NCI-H748 treated with DMSO at 0.1 percent for 48 hours (cell line): ENCODE results near the gene ABCC6.
"Not testable (repeated sequence)": the region's sequence is repeated elsewhere in the genome, so short reads cannot be mapped to it uniquely, and the experiment has no call there.

Source experiments
- DNase-seq: peaks from one replicate; lab custom pipeline; 2025; lab: John Stamatoyannopoulos, UW

Gene ABCC6

DNA sequence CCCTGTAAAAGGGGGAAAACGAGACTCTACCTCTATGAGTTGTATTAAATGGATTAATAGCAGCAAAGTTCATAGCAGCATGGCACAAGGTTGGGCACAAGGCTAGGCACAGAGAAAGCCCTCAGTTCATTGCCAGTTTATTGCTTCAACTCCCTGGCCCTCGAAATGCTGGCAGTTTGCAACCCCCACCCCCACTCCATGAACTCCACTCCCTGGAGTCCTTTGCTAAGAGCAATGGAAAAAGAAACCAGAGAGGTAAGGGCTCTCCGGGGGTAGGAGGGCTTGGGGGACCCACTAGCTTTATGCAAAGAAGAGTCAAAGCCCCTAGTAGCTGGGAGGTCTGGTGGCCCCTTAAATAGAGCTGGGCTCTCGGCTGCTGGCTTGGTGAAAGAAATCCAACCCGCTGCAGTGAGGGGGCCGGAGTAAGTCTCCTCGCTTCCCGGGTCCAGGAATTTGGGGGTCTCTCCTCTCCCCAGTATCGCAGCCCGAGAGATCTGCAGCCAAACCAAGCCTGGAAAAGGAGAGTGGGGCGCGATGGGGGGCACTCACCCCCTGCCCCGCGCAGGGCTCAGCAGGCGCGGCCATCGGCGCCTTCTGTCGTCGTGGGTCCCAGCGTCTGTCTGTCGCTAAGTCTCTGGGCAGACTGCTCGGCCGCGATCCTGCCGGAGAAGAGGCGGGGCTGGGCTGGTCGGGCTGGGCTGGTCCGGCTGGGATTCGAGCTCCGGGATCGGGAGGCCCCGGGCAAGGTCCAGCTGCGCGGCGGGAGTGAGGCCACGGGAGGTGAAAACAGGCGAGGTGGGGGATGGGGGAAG, at the start of gene ABCC6:
ABCC6 (minus strand) TSS at position 645 of the 812 bp plus-strand sequence; CDS start at position 585, 60 bp downstream.
- DNase-seq: not testable (repeated sequence)

DNA sequence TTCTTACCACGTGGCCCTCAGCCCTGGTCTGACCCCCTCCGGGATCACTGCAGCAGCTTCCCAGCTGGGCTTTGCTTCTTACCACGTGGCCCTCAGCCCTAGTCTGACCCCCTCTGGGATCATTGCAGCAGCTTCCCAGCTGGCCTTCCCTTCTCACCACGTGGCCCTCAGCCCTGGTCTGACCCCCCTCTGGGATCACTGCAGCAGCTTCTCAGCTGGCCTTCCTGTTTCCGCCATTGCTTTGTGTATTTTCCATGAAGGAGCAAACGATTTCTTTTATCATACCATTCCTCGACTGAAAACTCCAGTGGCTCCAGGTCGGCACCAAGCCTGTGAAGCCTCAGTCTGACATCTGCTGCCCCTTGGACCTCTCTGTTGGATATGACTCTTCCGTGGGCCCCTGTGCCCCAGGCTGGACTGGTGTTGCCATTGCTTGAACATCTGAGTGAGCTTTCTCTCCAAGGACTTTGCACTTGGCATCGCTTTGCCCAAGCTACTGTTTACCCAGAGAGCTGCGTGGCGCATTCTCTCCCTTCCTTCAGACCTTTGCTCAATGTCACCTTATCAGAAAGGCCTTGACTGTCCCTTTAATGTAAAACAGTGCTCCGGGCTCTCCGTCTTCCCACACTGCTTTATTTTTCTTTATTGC, 49.4 kb upstream of the ABCC6 start:
- DNase-seq: not testable (repeated sequence)

DNA sequence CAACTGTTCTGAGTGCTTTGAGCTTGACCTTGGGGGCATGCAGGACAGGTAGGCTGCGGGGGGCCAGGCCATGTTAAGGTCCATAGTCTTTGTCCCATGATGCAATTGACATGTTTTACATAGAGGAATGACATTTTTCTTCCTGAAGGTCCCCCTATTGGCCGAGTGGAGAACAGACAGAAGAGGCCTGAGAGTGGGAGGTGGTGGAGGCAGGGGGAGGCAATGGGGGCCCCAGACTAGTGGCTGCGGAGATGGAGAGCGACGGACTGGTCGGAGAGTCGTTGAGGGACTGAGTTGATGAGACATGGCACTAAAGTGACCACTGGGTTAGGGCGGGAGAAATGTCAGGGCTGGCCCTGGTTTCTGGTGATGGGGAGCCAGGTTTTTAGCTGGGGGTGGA, 48.4 kb upstream of the ABCC6 start:
- not testable (repeated sequence) for DNase-seq

DNA sequence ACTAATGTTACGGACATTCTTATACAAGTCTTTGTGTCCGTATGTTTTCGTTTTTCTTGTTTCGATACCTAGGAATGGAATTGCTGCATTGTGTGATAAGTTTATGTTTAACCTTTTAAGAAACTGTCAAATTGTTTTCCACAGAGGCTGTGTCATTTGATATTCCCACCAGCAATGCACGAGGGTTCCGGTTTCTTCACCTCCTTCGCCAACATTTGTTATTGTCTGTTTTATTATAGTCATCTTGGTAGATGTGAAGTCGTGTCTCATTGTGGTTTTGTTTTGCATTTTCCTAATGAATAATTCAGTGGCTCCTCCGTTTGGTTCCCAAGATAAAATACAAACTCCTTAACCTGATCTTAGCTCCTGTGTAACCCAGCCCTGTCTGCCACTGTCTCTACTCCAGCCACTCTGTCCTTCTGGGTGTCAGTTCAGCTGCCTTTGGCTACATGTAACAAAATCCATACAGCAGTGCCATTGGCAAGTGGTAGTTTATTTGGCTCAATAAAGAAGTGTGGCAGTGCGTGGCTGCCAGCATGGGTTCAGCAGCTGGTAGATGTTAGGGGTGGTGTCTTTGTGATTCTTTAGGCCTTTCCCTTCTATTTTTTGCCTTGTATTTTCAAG, 45.0 kb upstream of the ABCC6 start:
- DNase-seq: not testable (repeated sequence)

DNA sequence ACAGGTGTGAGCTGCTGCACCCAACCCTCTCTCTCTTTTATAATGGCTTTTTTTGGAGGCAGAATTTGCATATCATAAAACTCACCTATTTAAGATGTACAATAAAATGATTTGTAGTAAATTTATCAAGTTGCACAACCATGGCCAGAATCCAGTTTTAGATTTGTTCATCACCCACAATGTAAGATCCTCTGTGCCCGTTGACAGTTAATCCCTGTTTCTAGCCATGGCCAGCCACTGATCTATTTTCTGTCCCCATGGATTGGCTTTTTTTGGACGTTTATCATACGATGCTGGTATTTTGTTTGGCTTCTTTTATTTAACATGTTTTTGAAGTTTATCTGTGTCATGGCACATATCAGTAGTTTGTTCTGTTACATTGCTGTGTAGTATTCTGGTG, 44.4 kb upstream of the ABCC6 start:
- not testable (repeated sequence) for DNase-seq

DNA sequence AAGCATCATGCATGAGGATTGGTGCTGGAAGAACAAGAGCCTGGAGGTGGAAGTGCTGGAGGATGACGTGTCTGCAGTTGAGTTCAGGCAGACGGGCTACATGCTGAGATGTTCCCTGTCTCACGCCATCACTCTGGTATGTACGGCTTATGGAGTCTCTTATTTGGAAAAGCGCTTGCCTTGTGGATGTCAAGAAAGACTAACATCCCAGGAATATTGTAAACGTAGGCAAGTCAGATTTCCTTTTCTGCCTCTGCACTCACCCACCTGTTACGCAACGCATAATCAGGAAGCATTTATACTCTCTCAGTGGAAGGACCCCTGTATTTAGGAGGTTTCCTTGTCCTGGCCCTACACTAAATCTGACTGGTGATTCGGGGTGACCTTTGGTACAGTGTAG, 41.8 kb upstream of the ABCC6 start:
- not testable (repeated sequence) for DNase-seq

DNA sequence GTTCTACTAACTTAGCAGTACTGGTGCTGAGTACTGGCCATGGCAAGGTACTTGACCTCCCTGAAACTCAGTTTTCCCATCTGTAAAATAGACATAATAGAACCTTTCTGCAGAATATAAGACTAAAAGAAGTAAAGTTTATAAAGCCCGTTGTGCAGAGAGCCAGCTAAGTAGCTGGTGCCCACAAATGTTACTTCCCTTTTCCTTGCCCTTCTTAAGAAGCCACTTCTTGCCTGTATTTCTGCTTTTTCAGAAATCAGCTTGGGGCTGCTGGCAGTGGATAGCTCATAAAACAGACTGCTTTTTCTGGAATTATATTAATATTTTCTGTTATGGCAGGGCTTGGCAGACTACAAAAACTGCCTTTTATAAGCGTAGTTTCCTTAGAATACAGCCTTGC, 40.7 kb upstream of the ABCC6 start:
- not testable (repeated sequence) for DNase-seq

DNA sequence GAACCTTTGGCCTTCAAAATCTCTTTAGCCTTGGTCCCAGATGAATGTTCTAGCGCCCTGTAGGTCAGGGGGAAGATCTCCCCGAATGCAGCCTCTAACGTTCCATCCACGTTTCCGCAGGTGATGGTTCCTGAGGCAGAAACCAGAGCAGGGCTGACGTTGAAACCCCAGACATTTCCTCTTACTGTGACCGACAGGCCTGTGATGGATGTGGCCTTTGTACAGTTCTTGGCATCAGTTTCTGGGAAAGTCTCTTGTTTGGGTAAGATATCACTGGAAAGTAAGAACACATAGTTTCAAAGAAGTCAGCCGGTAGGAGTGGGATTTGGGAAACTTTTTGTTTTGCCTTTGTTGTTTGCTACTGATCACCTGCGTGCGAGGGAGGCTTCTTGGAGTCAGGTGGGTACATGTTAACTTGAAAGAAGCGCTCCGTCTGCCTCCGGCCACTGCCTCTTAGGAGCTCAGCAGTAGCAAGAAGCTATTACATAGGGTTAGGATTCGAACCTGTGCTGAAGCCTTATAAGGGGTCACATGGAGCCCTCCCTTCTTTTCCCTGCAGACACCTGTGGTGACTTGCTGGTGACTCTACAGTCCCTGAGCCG, 39.8 kb upstream of the ABCC6 start:
- DNase-seq: not testable (repeated sequence)

DNA sequence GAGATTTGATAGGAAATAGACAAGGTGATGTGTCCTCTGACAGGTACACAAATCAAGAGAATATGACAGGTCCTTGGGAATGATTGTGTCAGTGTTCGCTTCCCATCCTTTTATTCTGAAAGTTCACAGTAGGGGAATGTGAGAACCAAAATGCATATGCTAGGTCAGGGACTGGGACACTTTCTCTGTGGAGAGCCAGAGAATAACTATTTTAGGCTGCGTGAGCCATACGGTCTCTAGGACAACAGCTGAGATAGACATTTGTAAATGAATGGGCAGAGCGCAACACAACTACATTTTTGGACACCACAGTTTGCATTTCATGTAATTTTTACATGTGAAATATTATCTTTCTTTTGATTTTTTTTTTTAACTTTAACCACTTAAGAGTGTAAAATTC, 36.7 kb upstream of the ABCC6 start:
- not testable (repeated sequence) for DNase-seq

DNA sequence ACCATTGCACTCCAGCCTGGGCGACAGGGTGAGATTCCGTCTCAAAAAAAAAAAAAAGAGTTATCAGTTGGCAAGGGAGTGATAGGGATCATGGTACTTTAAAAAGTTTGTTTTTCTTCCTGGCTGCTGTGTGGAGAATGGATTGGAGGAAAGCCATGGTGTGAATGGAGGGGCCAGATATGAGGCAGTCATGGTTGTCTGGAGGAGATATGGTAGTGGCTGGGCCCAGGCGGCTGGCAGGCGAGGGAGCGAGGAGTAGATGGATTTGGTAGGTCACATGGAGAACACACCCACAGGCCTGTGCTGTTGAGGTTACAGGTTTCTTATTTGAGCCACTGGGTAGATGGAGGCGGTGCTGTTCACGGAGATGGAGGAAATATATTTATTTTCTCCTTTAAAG, 35.5 kb upstream of the ABCC6 start:
- DNase-seq: not testable (repeated sequence)

DNA sequence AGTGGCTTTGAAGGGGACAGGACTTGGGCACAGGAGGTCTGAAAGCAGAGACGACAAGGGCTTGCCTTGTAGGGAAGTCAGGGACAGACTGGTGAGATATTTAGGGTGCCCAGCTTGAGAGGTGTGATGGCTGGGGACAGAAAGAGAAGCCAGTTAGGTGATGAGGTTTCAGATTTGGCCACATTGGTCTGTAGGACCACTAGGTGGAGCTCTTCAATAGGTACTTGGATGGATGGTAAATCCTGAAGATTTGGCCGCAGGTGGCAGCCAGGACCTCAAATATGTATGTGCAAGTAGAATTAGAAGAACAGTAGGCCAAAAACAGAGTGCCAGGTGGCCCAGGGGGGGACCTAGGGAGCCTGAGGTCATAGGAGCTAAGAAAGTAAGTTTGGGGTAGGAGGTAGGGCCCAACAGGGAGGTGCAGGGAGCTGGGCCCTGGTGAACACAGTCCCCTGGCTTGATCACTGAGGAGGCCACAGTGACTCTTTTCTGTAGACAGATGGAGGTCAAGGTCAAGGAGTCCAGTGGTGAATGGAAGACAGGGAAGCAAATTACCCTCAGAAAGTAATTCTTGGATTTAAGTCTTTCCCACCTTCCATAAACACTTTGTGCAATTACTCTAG, 34.1 kb upstream of the ABCC6 start:
- DNase-seq: not testable (repeated sequence)

DNA sequence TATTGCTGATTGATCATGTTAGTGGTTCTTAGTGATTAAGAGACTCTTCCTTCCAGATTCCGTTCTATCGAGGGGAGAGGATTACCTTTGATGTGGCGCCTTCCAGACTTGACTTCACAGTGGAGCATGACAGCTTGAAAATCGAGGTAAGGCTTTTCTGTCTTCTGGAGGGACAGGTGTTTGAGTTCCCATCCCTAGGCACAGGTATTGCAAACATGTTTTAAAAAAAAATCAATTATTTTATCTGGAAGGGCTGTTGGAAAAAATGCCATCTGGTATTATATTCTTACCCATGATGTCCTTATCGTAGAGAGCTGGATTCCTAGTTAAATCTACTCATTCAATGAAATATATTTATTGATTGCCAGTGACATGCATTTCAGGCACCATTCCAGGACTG, 29.1 kb upstream of the ABCC6 start:
- not testable (repeated sequence) for DNase-seq

DNA sequence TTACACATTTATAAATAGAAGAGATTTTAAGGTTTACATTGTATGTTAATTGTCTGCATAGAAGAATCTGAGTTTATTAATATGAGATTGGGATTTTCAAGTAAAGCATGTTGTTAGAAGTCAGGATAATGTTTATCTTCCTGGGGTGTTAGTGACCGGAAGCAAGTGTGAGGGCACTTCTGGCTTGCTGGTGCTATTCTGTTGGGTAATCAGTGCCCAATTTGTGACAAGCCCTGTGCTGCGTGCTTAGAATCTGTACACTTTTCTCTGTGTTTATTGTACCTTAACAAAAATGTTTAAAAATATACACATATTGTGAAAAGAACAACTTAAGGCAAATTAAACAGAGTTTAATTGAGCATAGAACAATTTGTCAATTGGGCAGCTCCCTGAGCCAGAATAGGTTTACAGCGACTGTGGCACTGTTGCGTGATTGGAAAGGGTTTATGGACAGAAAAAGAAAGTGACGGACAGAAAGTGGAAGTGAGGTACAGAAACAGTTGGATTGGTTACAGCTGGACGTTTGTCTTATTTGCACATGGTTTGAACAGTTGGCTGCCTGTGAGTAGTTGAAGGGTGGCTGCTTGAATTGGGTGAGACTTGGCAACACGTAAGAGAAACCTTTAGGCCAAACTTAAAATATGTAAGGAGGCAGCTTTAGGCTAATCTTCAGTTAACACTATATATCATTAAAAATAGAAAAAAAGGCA, 26.5 kb upstream of the ABCC6 start:
- not testable (repeated sequence) for DNase-seq

DNA sequence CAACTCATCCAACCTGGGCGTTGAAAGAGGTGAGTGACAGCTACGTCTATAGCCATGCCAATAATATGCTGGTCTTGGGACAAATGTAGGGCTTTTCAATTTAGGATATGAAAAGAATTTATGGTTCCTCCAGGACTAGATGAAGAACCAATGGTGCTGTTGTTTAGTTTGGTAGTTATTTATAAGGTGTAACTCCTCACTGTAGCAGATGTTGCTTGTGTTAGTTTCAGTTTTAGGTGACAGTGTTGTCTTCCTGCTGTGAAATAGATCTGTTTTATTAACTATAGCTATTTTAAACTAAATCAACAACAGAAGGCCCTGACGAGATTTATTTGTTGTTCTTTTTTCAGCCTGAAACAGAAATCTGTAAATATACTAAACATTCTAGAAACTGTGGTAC, 24.1 kb upstream of the ABCC6 start:
- not testable (repeated sequence) for DNase-seq

DNA sequence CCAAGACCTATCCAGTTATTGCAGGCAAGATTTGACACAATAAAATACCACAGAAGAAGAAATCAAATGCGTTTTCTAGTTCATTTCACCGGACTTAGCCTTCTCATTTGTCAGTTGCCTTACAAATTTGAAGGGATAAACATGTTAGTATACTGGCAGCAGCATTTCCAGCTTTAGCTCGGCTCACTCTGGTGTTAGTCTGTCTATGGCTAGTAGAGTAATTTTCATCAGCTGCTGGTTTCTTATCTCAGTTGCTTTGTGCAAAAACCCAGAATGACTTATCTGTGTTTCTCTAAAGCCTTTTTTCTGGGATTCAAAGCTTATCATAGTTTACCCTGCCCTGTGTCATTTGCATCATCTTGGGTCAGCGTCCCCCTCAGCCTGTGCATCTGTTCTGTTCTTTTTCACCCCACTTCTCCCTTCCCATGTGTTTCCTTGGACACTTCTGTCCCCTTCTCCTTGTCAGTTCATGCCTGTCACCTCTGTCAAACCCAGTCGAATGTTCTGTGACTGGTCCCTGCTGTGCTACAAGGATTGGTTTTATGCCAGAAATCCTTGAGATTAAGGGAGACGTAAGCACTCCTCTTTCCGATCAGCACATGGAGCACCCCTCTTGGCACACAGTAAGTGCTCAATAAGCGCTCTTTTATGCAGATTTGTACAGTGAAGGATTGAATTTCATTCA, 23.4 kb upstream of the ABCC6 start:
- DNase-seq: not testable (repeated sequence)

DNA sequence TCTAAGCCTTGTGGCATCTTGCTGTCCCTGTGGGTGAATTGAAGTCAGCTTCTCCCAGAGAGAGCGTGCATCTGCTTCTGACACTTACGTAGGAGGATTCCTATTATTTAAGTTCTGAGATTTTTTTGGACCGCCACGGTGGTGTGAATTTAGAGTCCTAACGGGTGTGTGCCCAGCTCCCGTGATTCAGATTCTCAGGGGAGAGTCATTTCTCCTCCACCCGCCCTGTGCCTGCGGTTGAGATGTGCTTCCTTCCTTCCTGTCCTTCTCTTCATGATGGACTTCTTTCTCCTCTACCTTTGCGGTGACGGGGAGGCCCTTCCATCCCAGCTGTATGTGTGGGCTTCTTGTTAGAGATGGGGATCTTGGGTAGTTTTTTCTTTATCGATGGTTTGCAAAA, 20.6 kb upstream of the ABCC6 start:
- DNase-seq: not testable (repeated sequence)

DNA sequence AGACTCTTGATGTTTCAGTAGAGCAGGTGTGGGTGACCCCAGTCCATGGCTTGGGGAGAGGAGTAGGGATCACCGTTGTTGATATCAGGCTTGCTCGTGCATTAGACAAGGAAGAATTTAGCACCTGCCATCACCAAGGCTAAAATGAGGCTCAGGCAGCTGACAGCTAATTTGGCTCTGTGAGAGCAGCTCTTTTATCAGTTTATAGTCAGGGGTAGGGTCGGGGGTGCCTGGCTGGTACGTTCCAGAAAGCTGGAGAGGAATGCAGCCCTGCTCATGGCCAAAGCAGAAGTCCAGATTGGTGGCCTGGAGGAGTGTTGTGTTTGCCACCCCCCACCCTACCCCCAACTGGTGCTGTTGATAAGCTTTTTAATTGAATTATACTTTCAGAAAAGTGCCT, 17.4 kb upstream of the ABCC6 start:
- not testable (repeated sequence) for DNase-seq

DNA sequence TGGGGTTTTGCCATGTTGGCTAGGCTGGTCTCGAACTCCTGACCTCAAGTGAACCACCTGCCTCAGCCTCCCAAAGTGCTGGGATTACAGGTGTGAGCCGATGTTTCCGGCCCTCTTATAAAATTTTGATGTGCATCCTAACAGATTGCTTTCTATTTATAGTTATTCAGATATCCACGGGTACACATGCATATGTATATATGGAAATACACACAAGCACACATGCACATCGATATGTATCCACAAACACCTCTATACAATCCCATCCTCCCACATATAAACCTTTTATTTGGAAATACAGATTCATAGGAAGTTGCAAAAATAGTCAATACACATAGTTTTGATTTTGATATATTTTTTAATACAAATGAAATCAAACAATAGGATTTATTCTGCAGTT, 14.4 kb upstream of the ABCC6 start:
- DNase-seq: not testable (repeated sequence)

DNA sequence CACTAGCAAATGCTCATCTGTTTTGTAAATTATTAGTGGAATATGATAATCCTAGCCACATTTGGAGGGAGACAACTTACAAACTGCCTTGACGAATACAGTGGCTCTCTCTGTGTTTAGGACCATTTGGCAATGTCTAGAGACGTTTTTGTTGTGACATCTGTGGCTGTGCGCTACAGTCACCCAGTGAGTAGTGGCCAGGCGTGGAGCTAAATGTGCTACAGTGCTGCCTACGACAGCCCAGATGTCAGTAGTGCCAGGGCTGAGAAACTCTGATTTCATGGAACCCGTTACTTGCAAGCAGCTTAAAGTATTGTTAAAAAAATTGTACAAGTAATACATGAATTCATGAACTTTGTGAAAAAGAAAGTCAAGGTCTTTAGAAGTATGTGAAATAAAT, 13.8 kb upstream of the ABCC6 start:
- not testable (repeated sequence) for DNase-seq

DNA sequence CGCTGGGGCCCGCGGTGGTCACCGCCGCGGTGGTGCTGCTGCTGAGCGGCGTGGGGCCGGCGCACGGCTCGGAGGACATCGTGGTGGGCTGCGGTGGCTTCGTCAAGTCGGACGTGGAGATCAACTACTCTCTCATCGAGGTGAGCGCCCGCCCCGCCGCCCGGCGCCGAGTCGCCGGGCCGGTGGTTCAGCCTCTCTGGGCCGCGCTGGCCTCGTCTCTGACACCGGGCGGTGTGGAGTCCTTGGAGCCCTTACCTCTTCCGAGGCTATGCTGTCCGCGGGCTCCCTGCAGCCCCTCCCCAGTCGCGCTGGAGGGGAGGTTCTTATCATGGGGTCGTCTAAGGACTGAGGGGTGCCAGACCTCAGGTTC, 9.4 kb upstream of the ABCC6 start:
- not testable (repeated sequence) for DNase-seq
